ENCODE results near the gene KXD1. TPM values are rescaled to one million over a fixed set of nuclear protein-coding genes. Genes with fewer than 3 reads are reported as not detected.

The KXD1 gene
- total RNA-seq, 1 donor: 104 TPM

DNA sequence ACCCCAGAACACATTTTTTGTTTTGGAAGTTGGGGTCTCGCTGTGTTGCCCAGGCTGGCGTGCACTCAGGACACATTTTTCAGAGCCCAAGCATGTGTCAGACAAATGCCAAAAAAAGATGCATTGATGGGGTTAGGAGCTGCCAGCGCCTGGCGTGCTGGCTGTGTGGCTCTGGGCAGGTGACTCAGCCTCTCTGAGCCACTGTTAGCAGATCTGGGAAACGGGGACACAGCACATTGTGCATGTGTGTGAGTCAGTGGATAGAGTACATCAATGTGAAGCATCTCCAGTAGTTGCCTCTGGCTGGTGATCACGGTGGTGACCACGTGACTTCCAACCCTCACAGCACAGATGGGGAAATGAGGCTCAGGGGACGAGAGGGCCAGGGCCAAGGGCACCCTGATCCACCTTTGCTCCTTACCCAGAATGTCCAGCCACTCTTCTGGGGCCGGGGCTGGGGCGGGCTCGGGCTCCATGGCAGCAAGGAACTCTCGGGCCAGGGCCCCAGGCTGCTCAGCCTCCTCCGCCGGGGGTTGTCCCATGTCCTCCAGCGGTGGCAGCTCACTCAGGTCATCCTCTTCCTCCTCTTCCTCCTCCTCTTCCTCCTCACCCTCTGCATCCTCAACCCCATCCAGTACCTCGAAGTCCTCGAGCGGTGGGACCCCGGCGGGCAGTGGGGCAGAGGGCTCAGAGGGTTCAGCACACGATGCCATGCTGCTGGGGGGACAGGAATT, 16.2 kb upstream of the KXD1 start:
- H3K79me2 ChIP-seq (ENCODE audit: insufficient read depth, low read length): peaks cover 19% of the 10 kb centered on the region
- DNase-seq (ENCODE audit: insufficient read length, low spot score, missing footprints): peak; percentile 91
- peaks cover 33% of the 10 kb centered on the region for H3K36me3 ChIP-seq (ENCODE audit: insufficient read depth, low read length)
- H2AFZ ChIP-seq (ENCODE audit: low read length): no peak overlapping the region
- H3K27me3 ChIP-seq (ENCODE audit: insufficient read depth, low read length): no peaks in the 10 kb centered on the region
- peaks cover 4% of the 10 kb centered on the region for H4K20me1 ChIP-seq (ENCODE audit: insufficient read depth, low read length)
- TF ChIP-seq, protein P1, sequence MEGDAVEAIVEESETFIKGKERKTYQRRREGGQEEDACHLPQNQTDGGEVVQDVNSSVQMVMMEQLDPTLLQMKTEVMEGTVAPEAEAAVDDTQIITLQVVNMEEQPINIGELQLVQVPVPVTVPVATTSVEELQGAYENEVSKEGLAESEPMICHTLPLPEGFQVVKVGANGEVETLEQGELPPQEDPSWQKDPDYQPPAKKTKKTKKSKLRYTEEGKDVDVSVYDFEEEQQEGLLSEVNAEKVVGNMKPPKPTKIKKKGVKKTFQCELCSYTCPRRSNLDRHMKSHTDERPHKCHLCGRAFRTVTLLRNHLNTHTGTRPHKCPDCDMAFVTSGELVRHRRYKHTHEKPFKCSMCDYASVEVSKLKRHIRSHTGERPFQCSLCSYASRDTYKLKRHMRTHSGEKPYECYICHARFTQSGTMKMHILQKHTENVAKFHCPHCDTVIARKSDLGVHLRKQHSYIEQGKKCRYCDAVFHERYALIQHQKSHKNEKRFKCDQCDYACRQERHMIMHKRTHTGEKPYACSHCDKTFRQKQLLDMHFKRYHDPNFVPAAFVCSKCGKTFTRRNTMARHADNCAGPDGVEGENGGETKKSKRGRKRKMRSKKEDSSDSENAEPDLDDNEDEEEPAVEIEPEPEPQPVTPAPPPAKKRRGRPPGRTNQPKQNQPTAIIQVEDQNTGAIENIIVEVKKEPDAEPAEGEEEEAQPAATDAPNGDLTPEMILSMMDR (IDR thresholded peaks at IDR 0.05; ENCODE audit: extremely low read depth, low read depth, low read length): no peak
- H3K4me3 ChIP-seq (ENCODE audit: insufficient read depth, low read length): no peak overlapping the region
- H3K4me2 ChIP-seq (ENCODE audit: insufficient read depth, low read length): no peak overlapping the region
- H3K4me1 ChIP-seq (ENCODE audit: insufficient read depth, low read length): peaks cover 16% of the 10 kb centered on the region
- no peaks in the 10 kb centered on the region for H3K9me3 ChIP-seq (ENCODE audit: low read depth, low read length)
- H3K27ac ChIP-seq (ENCODE audit: low read depth, low read length): peak overlapping the region; percentile 73

DNA sequence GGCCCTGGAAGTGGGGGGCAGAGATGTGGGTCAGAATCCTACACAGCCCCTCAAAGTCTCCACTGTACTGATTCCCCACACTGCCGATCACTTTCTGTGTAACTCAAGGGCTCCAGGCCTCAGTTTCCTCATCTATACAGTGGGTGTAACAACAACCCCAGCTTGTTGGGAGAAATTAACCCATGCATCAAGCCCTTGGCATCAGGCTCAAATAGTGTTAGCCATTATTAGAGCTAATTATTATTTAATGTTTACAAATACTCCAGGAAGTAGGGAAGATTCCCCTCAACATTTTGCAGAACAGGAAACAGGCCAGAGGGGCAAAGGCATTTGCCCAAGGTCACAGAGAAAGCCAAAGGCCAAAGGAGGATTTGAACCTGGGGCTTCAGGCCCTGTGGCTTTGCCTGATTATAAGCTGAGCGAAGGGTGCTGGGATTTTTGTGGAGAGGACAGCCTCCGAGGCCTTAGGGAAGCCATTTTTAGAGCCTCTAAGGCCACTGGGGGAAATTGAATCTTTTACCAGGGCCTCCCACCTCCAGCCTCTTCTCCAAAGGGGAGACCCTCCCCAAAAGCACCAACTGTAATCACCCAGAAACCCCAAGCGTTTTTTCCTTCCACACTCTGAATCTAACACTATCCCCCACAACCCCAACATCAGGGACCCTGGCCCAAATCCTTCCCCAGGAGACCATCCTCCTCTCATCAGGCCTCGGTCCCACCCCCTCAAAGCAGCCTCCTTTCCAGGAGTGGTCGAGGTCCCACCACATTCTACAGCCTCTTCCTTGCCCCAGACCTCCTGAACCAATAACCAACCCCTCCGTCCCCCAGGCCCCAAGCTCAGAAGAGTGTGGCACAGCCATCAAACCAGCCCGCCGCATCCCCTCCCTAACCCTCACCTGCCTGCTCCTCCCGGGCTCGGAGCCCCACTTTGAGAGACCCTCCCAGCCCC, 15.4 kb upstream of the KXD1 start:
- DNase-seq (ENCODE audit: insufficient read length, low spot score, missing footprints): peak; percentile 88
- Histone ChIP-seq H3K9me3 (ENCODE audit: low read depth, low read length) (no peaks in the 10 kb centered on the region), H2AFZ (ENCODE audit: low read length) (no peak overlapping the region), H4K20me1 (ENCODE audit: insufficient read depth, low read length) (peaks cover 4% of the 10 kb centered on the region), H3K27me3 (ENCODE audit: insufficient read depth, low read length) (no peaks in the 10 kb centered on the region), H3K79me2 (ENCODE audit: insufficient read depth, low read length) (peaks cover 19% of the 10 kb centered on the region), H3K27ac (ENCODE audit: low read depth, low read length) (peak overlapping the region; percentile 73), H3K4me1 (ENCODE audit: insufficient read depth, low read length) (peaks cover 16% of the 10 kb centered on the region), H3K4me3 (ENCODE audit: insufficient read depth, low read length) (peak overlapping the region; percentile 78), H3K36me3 (ENCODE audit: insufficient read depth, low read length) (peaks cover 29% of the 10 kb centered on the region), H3K4me2 (ENCODE audit: insufficient read depth, low read length) (peak overlapping the region; percentile 95)
- TF ChIP-seq, protein P1 (IDR thresholded peaks at IDR 0.05; ENCODE audit: extremely low read depth, low read depth, low read length): no peak

DNA sequence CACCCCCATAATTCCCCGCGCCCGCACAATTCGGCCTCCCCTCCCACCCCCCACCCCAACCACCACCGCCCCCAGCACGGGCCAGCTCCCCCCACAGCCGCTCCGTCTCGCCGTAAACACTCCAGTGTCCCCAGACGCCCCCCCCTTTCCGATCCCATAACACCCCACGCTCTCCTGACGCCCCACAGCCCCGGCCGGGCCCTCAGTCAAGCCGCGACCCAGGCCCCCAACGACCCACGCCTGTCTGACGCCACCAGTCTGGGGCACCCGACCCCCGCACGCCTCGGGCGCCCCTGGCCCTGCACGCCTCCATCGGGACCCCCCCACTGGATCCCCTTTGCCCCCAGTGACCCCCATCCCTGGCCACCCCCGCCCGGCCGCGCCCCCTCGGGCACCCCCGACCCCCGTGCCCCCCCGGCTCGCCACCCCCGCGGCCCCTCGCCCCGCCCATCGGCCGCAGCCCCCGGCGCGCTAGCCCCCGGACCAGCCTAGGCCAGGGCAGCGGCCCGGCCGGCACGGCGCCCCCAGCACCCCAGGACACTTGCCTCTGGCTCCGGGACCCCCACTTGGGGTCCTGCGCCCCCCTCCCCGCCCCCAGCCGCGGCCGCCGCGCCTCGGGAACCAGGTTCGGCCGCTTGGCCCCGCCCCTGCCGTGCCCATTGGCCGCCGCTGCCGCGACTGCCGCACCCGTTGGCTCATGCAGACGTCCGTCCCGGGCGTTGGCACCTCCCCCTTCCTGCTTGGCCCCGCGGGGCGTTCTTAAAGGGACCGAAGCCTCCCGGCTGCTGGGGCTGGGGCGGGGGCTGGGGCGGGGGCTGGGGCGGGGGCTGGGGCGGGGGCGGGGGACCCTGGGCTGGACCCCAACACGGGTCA, 14.5 kb upstream of the KXD1 start, which contains the start of gene FKBP8:
Gene FKBP8 (minus strand): TSS at position 633 of the 873 bp plus-strand sequence. CDS start 1,603 bp downstream, outside the sequence.
- Histone ChIP-seq H3K4me3 (ENCODE audit: insufficient read depth, low read length) (peak within 1 kb of the TSS; percentile 78), H2AFZ (ENCODE audit: low read length) (peak within 1 kb of the TSS; percentile 96), H3K4me1 (ENCODE audit: insufficient read depth, low read length) (peaks cover 16% of the 10 kb centered on the region), H4K20me1 (ENCODE audit: insufficient read depth, low read length) (peaks cover 4% of the 10 kb centered on the region), H3K36me3 (ENCODE audit: insufficient read depth, low read length) (peaks cover 24% of the 10 kb centered on the region), H3K27ac (ENCODE audit: low read depth, low read length) (peak within 1 kb of the TSS; percentile 73), H3K4me2 (ENCODE audit: insufficient read depth, low read length) (peak within 1 kb of the TSS; percentile 96), H3K9me3 (ENCODE audit: low read depth, low read length) (no peaks in the 10 kb centered on the region), H3K27me3 (ENCODE audit: insufficient read depth, low read length) (no peaks in the 10 kb centered on the region), H3K79me2 (ENCODE audit: insufficient read depth, low read length) (peaks cover 19% of the 10 kb centered on the region)
- TF ChIP-seq, protein P1 (IDR thresholded peaks at IDR 0.05; ENCODE audit: extremely low read depth, low read depth, low read length): no peak
- DNase-seq (ENCODE audit: insufficient read length, low spot score, missing footprints): peak; percentile 100
